Sigmoid colon (tissue), 4 donors: Measurements from ENCODE around the gene RMND1.

Experiments used
- EP300 ChIP-seq, 4 donors: sonication (generic); formaldehyde crosslinking; IDR thresholded peaks; one replicate each; pipeline ENCODE4 v1.6.1; 2017; ENCODE audit warnings: antibody characterized with exemption in 4 of 4
- TF ChIP-seq, protein P1 (sequence below), 4 experiments: fragments of 450-650 bp in 3 of 4; fragments of 200-600 bp in 1 of 4; IDR thresholded peaks; one replicate each; pipeline ENCODE4 v1.5.1; 2016 to 2019; ENCODE audit warnings: antibody characterized with exemption in 4 of 4, mild to moderate bottlenecking in 3 of 4, moderate library complexity in 2 of 4

DNA sequence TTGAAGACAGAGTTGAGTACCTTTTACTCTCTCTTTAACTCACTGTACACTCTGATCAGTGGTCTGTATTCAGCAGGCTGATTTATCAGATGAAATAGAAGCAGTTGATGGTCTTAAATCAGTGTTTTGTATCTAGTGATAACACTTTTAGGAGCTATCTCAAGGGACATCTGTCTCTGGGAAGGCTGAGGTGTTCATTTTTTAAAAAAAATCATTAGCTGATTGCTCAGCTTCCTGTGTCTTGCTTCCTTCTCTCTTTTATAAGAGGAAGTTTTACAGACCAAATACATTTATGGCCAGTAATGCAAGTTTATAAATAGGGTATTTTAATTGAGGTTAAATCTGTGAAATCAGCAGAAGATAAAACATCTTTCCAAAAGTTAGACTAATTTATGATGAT, 29.9 kb upstream of the RMND1 start:
- TF ChIP-seq, protein P1, sequence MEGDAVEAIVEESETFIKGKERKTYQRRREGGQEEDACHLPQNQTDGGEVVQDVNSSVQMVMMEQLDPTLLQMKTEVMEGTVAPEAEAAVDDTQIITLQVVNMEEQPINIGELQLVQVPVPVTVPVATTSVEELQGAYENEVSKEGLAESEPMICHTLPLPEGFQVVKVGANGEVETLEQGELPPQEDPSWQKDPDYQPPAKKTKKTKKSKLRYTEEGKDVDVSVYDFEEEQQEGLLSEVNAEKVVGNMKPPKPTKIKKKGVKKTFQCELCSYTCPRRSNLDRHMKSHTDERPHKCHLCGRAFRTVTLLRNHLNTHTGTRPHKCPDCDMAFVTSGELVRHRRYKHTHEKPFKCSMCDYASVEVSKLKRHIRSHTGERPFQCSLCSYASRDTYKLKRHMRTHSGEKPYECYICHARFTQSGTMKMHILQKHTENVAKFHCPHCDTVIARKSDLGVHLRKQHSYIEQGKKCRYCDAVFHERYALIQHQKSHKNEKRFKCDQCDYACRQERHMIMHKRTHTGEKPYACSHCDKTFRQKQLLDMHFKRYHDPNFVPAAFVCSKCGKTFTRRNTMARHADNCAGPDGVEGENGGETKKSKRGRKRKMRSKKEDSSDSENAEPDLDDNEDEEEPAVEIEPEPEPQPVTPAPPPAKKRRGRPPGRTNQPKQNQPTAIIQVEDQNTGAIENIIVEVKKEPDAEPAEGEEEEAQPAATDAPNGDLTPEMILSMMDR (IDR thresholded peaks at IDR 0.05), result no peak
- TF ChIP-seq EP300 (IDR thresholded peaks at IDR 0.05), result no peak
